Measurements from ENCODE around the gene ELL. TPM values are rescaled to one million over a fixed set of nuclear protein-coding genes. Genes with fewer than 3 reads are reported as not detected.

The ELL gene
- total RNA-seq, 1 experiment from 2014 or later, result 18.6 TPM

DNA sequence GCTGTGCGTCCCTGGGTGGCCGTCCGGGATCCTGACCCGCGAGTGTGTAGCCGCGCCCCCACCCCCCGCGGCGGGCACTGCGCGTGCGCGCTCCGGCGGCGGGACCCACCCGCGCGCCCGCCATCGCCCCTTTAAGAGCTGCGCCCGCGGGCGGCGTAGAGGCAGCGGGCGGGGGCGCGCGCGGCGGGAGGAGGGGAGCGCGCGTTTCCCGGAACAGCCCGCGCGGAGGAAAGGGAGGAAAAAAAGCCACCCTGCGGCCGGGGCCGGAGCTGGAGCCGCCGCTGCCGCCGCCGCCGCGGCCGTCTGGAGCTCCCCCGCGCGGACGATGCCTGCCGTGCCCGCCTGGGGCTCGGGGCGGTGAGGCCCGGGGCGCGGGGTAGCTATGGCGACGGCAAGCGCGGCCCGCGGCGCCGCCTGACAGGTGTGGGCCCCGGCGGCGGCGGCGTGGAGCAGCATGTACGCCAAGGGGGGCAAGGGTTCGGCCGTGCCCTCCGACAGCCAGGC lies 102.6 kb downstream of the ELL start, which contains the start of gene SSBP4:
Gene SSBP4, plus strand, starts transcription at position 204 of the 504 bp plus-strand sequence. Its CDS starts 251 bp downstream, at position 455.
- no peaks in the 10 kb centered on the region for H3K27me3 ChIP-seq (ENCODE audit: control insufficient read depth, insufficient read depth, low read length)
- peak; percentile 22 for ATAC-seq
- POLR2A ChIA-PET, result no interaction called here
- H3K9me3 ChIP-seq (ENCODE audit: control insufficient read depth, insufficient read depth, low read depth, low read length), result no peaks in the 10 kb centered on the region
- H3K36me3 ChIP-seq (ENCODE audit: control insufficient read depth, insufficient read depth, low read length), result peaks cover 2% of the 10 kb centered on the region; the same call in 1 of the 2 replicates
- CTCF ChIA-PET, result no interaction called here
- BruUV-seq (replicated peaks), result no TSS peak
- intact Hi-C loops (cut with micrococcal nuclease; ENCODE audit: unreplicated experiment), result no loop called here
- DNase-seq (ENCODE audit: low read depth, low spot score), result no peak
- peak within 1 kb of the TSS; percentile 65 to 73 for H3K4me3 ChIP-seq (ENCODE audit: low read depth in 2 of 2, low read length in 2 of 2)
- peak within 1 kb of the TSS; percentile 86 for H3K27ac ChIP-seq (ENCODE audit: low read length)
- peaks cover 46% of the 10 kb centered on the region for H3K4me1 ChIP-seq (ENCODE audit: control insufficient read depth, insufficient read depth, low read length)
- TF ChIP-seq, protein P1, sequence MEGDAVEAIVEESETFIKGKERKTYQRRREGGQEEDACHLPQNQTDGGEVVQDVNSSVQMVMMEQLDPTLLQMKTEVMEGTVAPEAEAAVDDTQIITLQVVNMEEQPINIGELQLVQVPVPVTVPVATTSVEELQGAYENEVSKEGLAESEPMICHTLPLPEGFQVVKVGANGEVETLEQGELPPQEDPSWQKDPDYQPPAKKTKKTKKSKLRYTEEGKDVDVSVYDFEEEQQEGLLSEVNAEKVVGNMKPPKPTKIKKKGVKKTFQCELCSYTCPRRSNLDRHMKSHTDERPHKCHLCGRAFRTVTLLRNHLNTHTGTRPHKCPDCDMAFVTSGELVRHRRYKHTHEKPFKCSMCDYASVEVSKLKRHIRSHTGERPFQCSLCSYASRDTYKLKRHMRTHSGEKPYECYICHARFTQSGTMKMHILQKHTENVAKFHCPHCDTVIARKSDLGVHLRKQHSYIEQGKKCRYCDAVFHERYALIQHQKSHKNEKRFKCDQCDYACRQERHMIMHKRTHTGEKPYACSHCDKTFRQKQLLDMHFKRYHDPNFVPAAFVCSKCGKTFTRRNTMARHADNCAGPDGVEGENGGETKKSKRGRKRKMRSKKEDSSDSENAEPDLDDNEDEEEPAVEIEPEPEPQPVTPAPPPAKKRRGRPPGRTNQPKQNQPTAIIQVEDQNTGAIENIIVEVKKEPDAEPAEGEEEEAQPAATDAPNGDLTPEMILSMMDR (IDR thresholded peaks at IDR 0.05), result no peak; the same call in 1 of the 2 replicates
- no peak; the same call in 1 of the 2 replicates for TF ChIP-seq SIN3A (IDR thresholded peaks at IDR 0.05; ENCODE audit: borderline replicate concordance, insufficient read depth, low read depth, low read length)
- TF ChIP-seq POLR2AphosphoS5 (IDR thresholded peaks at IDR 0.05; ENCODE audit: low read depth, low read length), result peak; percentile 30; the same call in 1 of the 2 replicates
- in situ Hi-C loops (cut with HindIII; ENCODE audit: low pct_unique_long_range_greater_than_20kb, low sequenced_read_pairs), result no loop called here

DNA sequence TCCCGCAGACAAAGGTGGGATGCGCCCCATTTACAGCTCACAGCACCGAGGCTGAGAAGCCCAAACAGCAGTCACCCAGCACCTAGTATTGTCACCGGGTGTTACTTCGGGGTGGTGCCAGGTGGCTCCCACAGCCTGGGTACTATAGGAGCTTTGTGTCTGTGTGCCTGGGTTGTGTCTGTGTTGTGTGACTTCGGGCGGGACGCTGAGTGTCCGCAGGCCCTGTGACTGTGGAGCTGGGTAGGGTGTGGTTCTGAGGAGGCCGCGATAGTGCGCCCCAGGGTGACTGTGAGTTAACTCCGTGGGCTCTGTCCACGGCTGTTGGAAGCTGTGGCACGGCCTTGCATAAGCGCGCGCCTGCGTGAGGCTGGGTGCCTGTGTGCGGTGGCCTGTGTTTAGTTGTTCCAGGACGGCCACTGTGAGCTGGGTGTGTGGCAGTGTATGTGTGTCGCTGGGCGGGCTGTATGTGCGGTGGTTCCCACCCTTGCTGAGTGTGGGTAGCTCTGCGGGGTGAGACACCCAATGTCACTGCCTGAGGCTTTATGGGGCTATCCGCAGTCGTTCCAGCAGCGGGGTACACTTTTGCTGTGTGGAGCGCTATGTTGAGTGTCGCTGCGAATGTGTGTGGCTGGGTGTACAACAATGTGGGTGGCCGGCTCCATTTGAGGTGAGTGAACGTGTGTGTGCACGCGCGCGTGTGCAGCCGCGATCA lies 103.2 kb downstream of the ELL start:
- ATAC-seq (peak; percentile 15), DNase-seq (ENCODE audit: low read depth, low spot score) (no peak)
- no TSS peak for BruUV-seq (replicated peaks)
- Histone ChIP-seq H3K27ac (ENCODE audit: low read length) (peak overlapping the region; percentile 86), H3K27me3 (ENCODE audit: control insufficient read depth, insufficient read depth, low read length) (no peaks in the 10 kb centered on the region), H3K9me3 (ENCODE audit: control insufficient read depth, insufficient read depth, low read depth, low read length) (no peaks in the 10 kb centered on the region), H3K4me1 (ENCODE audit: control insufficient read depth, insufficient read depth, low read length) (peaks cover 41% of the 10 kb centered on the region), H3K36me3 (ENCODE audit: control insufficient read depth, insufficient read depth, low read length) (peaks cover 2% of the 10 kb centered on the region; the same call in 1 of the 2 replicates), H3K4me3 (ENCODE audit: low read depth in 2 of 2, low read length in 2 of 2) (peak overlapping the region; percentile 60 to 65)
- in situ Hi-C loops (cut with HindIII; ENCODE audit: low pct_unique_long_range_greater_than_20kb, low sequenced_read_pairs) (no loop called here), intact Hi-C loops (cut with micrococcal nuclease; ENCODE audit: unreplicated experiment) (no loop called here)
- CTCF ChIA-PET, result no interaction called here
- TF ChIP-seq, protein P2, sequence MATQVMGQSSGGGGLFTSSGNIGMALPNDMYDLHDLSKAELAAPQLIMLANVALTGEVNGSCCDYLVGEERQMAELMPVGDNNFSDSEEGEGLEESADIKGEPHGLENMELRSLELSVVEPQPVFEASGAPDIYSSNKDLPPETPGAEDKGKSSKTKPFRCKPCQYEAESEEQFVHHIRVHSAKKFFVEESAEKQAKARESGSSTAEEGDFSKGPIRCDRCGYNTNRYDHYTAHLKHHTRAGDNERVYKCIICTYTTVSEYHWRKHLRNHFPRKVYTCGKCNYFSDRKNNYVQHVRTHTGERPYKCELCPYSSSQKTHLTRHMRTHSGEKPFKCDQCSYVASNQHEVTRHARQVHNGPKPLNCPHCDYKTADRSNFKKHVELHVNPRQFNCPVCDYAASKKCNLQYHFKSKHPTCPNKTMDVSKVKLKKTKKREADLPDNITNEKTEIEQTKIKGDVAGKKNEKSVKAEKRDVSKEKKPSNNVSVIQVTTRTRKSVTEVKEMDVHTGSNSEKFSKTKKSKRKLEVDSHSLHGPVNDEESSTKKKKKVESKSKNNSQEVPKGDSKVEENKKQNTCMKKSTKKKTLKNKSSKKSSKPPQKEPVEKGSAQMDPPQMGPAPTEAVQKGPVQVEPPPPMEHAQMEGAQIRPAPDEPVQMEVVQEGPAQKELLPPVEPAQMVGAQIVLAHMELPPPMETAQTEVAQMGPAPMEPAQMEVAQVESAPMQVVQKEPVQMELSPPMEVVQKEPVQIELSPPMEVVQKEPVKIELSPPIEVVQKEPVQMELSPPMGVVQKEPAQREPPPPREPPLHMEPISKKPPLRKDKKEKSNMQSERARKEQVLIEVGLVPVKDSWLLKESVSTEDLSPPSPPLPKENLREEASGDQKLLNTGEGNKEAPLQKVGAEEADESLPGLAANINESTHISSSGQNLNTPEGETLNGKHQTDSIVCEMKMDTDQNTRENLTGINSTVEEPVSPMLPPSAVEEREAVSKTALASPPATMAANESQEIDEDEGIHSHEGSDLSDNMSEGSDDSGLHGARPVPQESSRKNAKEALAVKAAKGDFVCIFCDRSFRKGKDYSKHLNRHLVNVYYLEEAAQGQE (IDR thresholded peaks at IDR 0.05; ENCODE audit: insufficient read depth in 1 of 2, low read depth in 2 of 2, low read length in 1 of 2), result no peak
- TF ChIP-seq TCF7L2 (IDR thresholded peaks at IDR 0.05; ENCODE audit: low read depth, low read length), result no peak
- TF ChIP-seq, protein P1 (IDR thresholded peaks at IDR 0.05), result no peak
- TF ChIP-seq SIN3A (IDR thresholded peaks at IDR 0.05; ENCODE audit: borderline replicate concordance, insufficient read depth, low read depth, low read length), result no peak
- POLR2A ChIA-PET, result interaction anchor here (0.5 kb wide), 1 partner anchor 38 kb away, joined by 5 read pairs; no protein-coding TSS in a partner anchor
